ENCODE measurements around the gene ACOX1.

DNA sequence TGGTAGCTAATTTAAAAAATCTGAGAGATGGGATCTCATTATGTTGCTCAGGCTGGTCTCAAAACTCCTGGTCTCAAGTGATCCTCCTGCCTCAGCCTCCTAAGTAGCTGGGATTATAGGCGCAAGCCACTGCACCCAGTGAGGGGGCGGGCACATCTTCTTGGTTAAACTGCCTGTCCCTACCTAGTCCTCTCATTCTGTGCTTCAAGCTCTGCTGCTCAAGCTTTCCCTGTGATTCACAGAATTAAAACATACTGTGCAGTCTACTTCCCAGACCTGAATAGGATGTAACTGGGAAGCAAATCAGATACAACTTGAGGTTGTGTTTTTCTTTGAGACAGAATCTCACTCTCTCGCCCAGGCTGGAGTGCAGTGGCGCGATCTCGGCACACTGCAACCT lies 76.6 kb downstream of the ACOX1 start:
- TF ChIP-seq CTCF (IDR thresholded peaks at IDR 0.05; ENCODE audit: low read depth, low read length, poor library complexity, severe bottlenecking) = no peak
- no peak for TF ChIP-seq EZH2phosphoT487 (IDR thresholded peaks at IDR 0.05; ENCODE audit: borderline replicate concordance, low read length)
